Right ventricle myocardium inferior (tissue), 1 donor: Measurements from ENCODE around the gene CENPT. TPM values are rescaled to one million over a fixed set of nuclear protein-coding genes. Genes with fewer than 3 reads are reported as not detected.
"Not testable (repeated sequence)": the region's sequence is repeated elsewhere in the genome, so short reads cannot be mapped to it uniquely, and the experiment has no call there.

Experiments used
- ATAC-seq: fragments of 200-7000 bp; cut with Tn5 transposase; one replicate; pipeline ENCODE4 v1.9.1; 2020; ENCODE audit warnings: mild to moderate bottlenecking, moderate library complexity
- DNase-seq: peaks from one replicate; pipeline ENCODE4 v3.0.0; 2021; ENCODE audit errors: missing footprints
- intact Hi-C: fragments of 100-400 bp; cut with DNase I; formaldehyde crosslinking; loops from one replicate; pipeline ENCODE4 v1.11.0; 2022
- total RNA-seq: library from RNA; stranded (reverse); fragmentation: NEBNext Ultra II Directional; extraction: Animal tissue kit (Norgen Biotek cat#: 25700); gene quantifications from one replicate; pipeline ENCODE4 v1.2.1, GENCODE V29; 2021
- donor health status: DM: no; HTN: yes; CAD: no; lungs with severe emphysema.

CENPT gene
- total RNA-seq, 1 donor from 2014 or later = 21.3 TPM

DNA sequence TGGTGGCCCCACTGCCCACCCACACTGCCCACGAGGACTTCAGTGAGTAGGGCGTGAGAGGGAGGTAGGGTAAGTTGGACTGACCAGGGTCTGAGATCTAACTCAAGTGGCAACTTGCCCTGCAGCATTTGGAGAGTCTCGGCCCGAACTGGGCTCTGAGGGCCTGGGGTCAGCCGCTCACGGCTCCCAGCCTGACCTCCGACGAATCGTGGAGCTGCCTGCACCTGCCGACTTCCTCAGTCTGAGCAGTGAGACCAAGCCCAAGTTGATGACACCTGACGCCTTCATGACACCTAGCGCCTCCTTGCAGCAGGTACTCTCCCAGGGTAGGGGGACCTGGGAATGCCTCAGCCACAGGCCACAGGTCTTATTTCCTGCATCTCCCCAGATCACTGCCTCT is 32.0 kb upstream of the CENPT start:
- DNase-seq (no peak), ATAC-seq (no peak)
- intact Hi-C loops = no loop called here

- DNase-seq = no peak
- no peak for ATAC-seq
- intact Hi-C loops = no loop called here
These were observed 31.4 kb upstream of the CENPT start for GRCh38 chr16:67878846-67879245.

GRCh38 chr16:67878232-67878631 is 30.7 kb upstream of the CENPT start:
- intact Hi-C loops = no loop called here
- no peak for DNase-seq
- ATAC-seq = no peak

DNA sequence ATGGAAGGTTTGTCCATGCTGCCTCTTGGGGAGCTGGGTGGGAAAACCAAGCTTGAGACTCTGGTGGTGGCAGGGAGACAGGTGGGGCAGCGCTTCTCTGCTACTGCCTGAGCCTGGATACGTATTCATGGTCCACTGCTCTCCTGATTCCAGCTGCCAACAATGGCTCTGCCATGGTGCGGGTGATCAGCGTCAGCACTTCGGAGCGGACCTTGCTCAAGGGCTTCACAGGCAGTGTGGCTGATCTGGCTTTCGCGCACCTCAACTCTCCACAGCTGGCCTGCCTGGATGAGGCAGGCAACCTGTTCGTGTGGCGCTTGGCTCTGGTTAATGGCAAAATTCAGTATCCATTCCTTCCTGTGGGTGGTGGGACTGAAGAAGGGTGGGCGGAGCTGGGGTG is 29.6 kb upstream of the CENPT start:
- no peak for ATAC-seq
- no peak for DNase-seq
- intact Hi-C loops = no loop called here

- ATAC-seq = no peak
- intact Hi-C loops = no loop called here
- DNase-seq = no peak
These were observed 26.9 kb upstream of the CENPT start for GRCh38 chr16:67874372-67874771.

DNA sequence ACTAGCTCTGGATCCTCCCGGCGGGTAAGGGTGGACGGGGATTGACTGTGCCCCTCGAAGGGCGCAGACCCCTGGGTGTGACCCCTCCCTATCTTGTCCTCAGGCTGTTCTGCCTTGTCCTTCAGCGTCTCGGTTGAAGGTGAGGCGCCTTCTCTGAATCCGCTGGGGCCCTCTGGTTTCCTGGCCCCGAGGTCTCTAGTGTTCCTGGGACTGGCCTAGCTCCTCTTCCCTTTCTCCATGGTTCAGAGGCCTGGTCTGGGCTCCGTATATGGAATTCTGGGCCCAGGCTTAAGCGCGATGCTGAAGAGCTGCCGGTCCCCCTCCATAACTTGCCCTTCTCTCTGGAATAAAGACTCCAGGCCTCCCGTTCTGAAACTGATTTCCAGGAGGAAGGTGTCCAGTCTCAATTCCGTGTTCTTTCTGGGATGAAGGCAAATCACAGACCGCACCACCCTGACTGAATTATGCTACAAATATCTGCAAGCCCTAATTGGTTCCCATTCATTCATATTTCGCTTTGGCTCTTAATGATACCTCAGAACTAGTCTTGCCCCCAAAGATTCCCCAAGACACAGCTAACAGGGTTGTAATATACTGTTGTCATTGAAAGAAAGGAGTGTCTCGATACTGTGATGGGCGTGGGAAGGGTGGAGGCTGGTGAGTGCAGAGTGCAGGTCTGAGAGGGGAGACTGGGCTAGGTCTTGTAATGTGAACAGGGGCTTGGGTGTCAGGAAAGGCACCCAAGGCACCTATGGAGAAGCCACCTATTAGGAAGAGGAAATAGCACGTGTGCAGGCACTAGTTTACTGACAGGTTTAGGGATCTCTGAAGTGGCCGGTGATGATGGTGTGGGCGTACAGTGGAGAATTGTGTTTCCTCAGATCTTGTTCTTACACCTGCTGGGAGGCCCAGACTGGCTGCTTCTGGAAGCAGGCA is 26.2 kb upstream of the CENPT start:
- intact Hi-C loops = loop anchor here (2.0 kb wide), 1 partner anchor 27 kb away; the partner anchor contains the start of genes CENPT and NUTF2
- no peak for ATAC-seq
- no peak for DNase-seq

GRCh38 chr16:67872631-67873434 is 25.3 kb upstream of the CENPT start, which contains the start of gene EDC4:
Gene EDC4 (plus strand): TSS chr16:67873052. CDS start chr16:67873262, 210 bp downstream.
- DNase-seq (peak; percentile 94), ATAC-seq (peak; percentile 88)
- intact Hi-C loops = loop anchor here (2.0 kb wide), 1 partner anchor 26 kb away; the partner anchor contains the start of genes CENPT and NUTF2

DNA sequence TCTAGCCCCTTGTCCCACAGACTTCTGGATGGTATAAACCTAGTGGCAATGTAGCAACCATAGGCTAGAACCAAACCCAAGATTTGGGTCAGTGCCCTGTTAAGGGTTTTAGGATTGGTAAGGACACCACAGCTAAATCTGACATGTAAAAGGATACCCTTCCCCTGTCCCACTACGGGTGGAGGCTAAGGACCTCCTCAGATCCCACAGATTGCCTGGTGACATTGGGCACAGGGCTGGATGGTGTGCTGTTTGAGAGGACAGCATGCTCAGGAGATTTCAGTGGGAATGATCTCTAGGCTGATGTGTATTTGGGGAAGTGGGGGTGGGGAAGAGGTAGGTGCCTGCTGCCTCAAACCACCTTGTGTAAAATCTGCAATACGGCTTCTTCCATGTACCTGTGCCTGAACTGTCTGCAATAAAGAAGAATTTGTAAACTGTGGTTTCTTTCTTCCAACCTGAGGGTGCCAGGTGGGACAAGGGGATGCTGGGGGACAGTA is 24.7 kb upstream of the CENPT start:
- no peak for ATAC-seq
- intact Hi-C loops = loop anchor here (2.0 kb wide), 1 partner anchor 25 kb away; the partner anchor contains the start of genes CENPT and NUTF2

GRCh38 chr16:67871256-67871655 is 23.8 kb upstream of the CENPT start:
- no peak for ATAC-seq
- intact Hi-C loops = no loop called here
- DNase-seq = no peak

More for the DNA sequence above, 24.7 kb upstream of the CENPT start:
- no peak for DNase-seq

DNA sequence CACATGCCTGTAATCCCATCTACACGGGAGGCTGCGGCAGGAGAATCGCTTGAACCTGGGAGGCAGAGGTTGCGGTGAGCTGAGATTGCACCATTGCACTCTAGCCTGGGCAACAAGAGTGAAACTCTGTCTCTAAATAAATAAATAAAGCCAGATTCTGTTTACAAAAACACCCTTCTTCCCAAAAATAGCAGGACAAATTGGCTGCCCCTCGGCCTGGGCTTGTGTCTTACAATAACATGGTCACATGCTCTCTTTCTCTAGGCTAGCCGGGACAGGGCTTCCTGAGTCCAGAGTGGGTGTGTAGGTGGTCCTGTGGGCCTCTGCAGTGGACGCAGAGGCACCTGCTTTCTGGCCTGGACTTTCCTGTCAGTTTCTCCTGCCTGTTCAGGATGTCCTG is 22.2 kb upstream of the CENPT start:
- intact Hi-C loops = no loop called here
- DNase-seq (no peak), ATAC-seq (no peak)

DNA sequence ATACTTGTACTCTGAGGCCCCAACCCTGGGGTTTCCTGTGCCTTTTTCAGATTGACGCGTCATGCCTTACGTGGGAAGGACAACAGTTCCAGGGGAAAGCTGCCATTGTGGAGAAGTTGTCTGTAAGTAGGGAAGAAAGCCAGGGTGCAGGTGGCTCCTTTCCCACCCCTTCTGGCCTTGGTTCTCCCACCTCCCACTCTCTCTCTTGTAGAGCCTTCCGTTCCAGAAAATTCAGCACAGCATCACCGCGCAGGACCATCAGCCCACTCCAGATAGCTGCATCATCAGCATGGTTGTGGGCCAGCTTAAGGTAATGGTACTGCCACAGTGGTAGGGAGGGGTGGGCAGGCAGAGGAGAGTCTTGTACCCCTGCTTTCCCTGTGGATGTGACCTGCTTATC is 20.8 kb upstream of the CENPT start:
- ATAC-seq = no peak
- intact Hi-C loops = no loop called here

GRCh38 chr16:67865318-67865717 is 17.8 kb upstream of the CENPT start:
- DNase-seq (no peak), ATAC-seq (no peak)
- intact Hi-C loops = no loop called here

More for the DNA sequence above, 20.8 kb upstream of the CENPT start:
- no peak for DNase-seq

GRCh38 chr16:67864594-67864993 is 17.1 kb upstream of the CENPT start:
- ATAC-seq (no peak), DNase-seq (no peak)
- intact Hi-C loops = no loop called here

DNA sequence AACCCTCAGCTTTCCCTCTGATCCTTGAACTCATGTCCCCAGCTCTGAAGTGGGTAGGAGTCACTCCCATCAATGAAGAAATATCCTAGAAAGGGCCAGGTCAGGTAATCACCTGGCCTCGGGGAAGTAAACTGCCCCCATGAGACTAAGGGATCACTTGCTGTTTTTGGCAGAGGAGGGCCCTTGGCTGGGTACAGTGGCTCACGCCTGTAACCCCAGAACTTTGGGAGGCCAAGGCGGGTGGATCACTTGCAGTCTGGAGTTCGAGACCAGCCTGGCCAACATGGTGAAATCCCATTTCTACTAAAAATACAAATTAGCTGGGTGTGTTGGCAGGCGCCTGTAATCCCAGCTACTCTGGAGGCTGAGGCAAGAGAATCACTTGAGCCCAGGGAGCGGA is 16.6 kb upstream of the CENPT start:
- intact Hi-C loops, ATAC-seq: not testable (repeated sequence)
- DNase-seq = peak; percentile 26

GRCh38 chr16:67862623-67863583 is 15.4 kb upstream of the CENPT start:
- DNase-seq (peak; percentile 82), ATAC-seq (peak; percentile 94)
- intact Hi-C loops = loop anchor here (1.0 kb wide), 2 partner anchors 16 to 18 kb away; partner anchors contain the start of gene CENPT

DNA sequence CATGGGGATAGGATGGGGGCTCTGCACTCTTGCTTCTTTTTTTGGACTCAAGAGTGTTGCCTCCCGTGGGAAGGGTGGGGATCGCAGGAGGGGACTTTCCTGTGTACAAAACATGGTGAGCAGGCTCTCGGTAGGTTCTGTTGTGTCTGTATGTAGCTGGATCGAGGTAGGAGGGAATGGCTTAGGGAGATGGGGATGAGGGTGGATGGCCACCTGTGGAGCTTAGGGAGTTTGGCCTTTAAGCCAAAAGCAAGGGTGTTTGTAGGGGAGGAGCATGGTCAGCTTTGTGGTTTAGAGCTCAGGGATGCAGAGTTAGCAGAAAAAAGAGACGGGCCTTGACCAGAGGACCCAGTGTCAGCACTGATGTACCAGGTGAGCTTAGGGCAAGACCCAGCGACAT is 14.4 kb upstream of the CENPT start:
- ATAC-seq (no peak), DNase-seq (no peak)
- intact Hi-C loops = no loop called here

DNA sequence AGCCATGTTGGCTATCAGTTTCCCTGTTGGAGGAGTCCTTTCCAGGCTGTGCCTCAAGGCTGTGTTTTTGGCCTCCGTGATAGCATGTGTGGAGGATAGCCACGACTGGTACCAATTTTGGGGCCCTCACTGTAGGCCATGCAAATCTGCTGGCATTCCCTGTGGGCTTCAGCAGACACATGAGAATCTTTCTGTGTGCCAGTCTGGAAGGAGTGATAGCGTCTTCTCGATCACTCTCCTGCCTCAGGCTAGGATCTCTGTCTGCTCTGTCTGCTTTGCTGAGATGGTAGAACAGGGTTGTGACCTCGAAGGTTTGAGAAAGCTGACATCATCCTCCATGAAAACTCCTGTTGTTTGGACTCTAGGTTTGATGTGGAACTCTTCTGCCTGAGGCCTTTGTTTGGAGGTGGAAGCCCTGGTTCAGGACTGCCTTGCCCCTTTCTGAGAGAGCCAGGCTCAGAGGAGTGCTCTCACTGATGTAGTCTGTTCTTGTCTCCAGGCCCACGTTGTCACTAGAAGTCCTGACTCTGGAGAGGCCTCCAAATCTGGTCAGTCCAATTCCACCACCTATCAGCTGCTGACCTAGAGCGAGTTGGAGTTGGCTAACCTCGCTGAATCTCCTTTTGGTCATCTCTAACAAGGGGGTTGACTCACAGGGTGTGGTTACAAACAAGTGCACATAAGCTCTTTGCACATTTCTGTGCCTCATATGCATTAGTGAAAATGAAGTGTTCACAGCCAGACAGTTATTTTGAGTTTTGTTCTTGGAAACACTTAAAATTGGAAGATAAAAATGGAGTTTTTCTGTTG is 13.3 kb upstream of the CENPT start:
- intact Hi-C loops = no loop called here
- ATAC-seq = no peak
- DNase-seq = no peak
